GM12891 (cell line): ENCODE data around the gene NPAS4.

ENCODE experiments used
- PAX5 ChIP-seq: IDR thresholded peaks from 2 replicates; pipeline ENCODE4 v1.6.1; 2011; ENCODE audit warnings: low read length, moderate library complexity, mild to moderate bottlenecking; ENCODE audit not compliant: insufficient read depth, severe bottlenecking
- POLR2A ChIP-seq: IDR thresholded peaks from 2 replicates; pipeline ENCODE4 v1.6.1; 2011; ENCODE audit warnings: low read depth, low read length, control low read depth
- POLR2AphosphoS5 ChIP-seq: IDR thresholded peaks from 2 replicates; pipeline ENCODE4 v1.6.1; 2011; ENCODE audit warnings: low read depth, low read length, control low read depth
- TAF1 ChIP-seq: IDR thresholded peaks from 2 replicates; pipeline ENCODE4 v1.6.1; 2011; ENCODE audit warnings: low read depth, low read length, control low read depth

DNA sequence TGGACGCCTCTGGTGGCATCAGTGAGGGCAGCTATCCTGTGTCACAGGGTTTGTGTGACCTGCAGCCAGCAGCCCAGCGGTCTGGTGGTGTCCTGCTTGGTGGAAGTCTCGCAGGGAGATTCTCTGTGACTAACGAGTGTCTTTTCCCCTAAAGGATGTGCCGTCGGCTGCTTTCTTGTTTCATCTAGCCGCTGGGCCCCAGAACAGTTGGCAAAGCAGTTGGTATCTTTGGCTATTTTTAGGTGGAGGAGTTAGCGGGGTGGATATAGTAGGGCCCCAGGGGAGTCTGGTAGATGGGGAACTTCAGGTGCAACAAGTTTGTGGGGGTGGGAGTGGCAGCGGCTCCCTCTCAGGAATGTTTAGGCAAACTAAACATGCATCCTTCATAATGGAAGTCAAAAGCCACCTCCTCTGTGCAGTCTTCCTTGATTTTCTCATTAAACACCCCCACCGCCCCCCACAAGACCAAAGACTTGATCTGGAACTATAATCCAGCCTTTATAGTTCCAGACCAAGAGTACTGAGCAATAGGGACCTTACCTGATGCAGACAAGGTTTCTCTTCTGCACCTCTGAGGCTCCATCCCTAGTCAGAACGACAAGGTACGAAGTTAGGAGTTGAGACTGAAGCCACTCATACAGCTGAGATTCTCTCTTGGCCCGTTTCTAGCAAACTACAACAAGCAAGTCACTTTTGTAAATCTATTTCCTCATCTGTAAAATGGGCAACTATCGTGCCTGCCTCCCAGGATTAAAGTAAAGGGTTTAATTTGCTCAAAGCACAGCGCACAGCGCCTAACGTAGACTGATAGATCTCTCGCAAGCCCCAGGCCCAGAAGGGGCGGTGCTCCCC lies 44.8 kb downstream of the NPAS4 start:
- TF ChIP-seq PAX5 = no peak
- no peak for TF ChIP-seq POLR2A
- TF ChIP-seq POLR2AphosphoS5 = no peak
- no peak for TF ChIP-seq TAF1
